ENCODE results near the gene RFX3. TPM values are rescaled to one million over a fixed set of nuclear protein-coding genes. Genes with fewer than 3 reads are reported as not detected.

The RFX3 gene
- total RNA-seq, 2 donors from 2014 or later: 10.9 to 15.5 TPM

DNA sequence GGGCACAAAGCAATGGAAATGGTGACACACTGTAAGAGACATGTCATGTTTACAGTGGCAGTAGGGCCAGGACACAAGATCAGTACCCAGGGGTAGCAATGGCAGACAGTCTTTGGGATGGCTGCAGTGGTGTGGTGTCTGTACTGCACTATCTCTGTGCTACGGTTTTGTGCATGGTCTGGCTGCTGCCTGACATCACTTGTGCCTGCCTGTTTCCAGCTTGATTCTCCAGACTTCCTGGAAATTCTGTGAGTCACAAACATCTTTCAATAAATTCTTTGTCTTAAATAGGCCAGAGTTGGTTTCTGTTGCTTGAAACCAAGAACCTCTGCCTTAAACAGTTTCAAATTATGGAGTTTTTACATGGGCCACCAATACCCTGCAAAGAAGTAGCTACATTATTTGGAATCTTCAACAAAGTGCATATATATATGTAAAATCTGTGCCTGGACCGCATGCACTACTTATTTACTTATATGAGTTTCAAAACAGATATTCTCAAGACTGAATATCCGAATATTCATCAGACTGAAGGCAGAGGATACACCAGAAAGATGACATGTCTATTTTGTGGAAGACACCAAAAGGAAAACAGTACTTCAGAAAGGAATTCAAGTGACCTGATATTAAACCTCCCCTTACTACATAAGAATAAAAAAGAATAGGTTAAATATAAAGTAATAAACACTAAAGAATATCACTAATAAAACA lies 188.1 kb downstream of the RFX3 start:
- 79% methylated on average over 3 of the region's 3 CpGs for WGBS
- Histone ChIP-seq H3K4me1 (replicated peaks) (no peaks in the 10 kb centered on the region), H3K36me3 (no peaks in the 10 kb centered on the region), H3K27me3 (replicated peaks; ENCODE audit: insufficient read depth) (no peaks in the 10 kb centered on the region), H3K9me3 (no peaks in the 10 kb centered on the region), H3K27ac (no peak overlapping the region), H3K4me3 (no peak overlapping the region)
- intact Hi-C loops (cut with DNase I): no loop called here
- no peak for DNase-seq (ENCODE audit: low spot score)
- TF ChIP-seq POLR2A (IDR thresholded peaks at IDR 0.05): no peak
- TF ChIP-seq, protein P1, sequence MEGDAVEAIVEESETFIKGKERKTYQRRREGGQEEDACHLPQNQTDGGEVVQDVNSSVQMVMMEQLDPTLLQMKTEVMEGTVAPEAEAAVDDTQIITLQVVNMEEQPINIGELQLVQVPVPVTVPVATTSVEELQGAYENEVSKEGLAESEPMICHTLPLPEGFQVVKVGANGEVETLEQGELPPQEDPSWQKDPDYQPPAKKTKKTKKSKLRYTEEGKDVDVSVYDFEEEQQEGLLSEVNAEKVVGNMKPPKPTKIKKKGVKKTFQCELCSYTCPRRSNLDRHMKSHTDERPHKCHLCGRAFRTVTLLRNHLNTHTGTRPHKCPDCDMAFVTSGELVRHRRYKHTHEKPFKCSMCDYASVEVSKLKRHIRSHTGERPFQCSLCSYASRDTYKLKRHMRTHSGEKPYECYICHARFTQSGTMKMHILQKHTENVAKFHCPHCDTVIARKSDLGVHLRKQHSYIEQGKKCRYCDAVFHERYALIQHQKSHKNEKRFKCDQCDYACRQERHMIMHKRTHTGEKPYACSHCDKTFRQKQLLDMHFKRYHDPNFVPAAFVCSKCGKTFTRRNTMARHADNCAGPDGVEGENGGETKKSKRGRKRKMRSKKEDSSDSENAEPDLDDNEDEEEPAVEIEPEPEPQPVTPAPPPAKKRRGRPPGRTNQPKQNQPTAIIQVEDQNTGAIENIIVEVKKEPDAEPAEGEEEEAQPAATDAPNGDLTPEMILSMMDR (IDR thresholded peaks at IDR 0.05): no peak
- TF ChIP-seq POLR2AphosphoS5 (IDR thresholded peaks at IDR 0.05): no peak

DNA sequence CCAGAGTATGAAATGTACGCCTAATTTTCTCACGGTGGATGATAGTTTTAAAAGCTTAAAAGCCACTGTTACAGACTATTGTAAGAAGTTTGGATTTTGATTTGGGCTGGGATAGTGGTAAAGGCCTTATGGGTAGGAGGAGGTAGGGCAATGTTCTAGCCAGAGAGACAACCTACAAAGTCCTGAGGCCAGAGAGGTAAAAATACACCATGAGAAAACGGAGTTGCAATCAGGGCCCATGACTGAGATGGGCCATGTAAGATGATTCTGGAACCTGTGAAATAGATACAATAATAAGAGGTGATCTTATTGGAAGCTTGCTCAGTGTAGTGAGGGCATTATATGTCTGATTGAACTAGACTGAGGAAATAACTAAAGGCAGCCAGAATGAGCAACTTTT lies 188.8 kb downstream of the RFX3 start:
- no peak for DNase-seq (ENCODE audit: low spot score)
- H3K4me1 ChIP-seq (replicated peaks): no peaks in the 10 kb centered on the region
- intact Hi-C loops (cut with DNase I): no loop called here
- H3K36me3 ChIP-seq: no peaks in the 10 kb centered on the region
- no peak overlapping the region for H3K27ac ChIP-seq
- no peaks in the 10 kb centered on the region for H3K27me3 ChIP-seq (replicated peaks; ENCODE audit: insufficient read depth)
- no peak overlapping the region for H3K4me3 ChIP-seq
- no peaks in the 10 kb centered on the region for H3K9me3 ChIP-seq
- TF ChIP-seq, protein P1 (IDR thresholded peaks at IDR 0.05): no peak
- TF ChIP-seq POLR2AphosphoS5 (IDR thresholded peaks at IDR 0.05) (no peak), POLR2A (IDR thresholded peaks at IDR 0.05) (no peak)
- WGBS: 92% methylated on average over 3 of the region's 3 CpGs

DNA sequence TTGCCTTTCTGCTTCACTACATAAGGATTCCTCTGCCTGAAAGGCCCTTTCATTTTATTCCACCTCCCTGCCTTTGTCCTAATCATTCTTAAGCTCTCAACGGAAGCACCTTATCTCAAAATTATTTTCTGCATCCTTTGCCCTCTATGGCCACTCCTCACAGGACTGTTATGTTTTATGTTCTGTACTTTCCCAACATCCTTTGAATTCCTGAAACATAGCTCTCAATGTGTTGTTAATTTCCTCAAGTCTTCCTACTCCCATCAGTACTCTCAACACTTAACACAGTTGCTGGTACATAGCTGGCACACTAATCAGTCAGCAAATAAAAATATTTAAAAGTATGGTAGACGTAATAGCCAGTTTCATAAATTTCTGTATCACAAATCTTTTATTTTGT lies 193.0 kb downstream of the RFX3 start:
- DNase-seq (ENCODE audit: low spot score): no peak
- TF ChIP-seq POLR2A (IDR thresholded peaks at IDR 0.05) (no peak), POLR2AphosphoS5 (IDR thresholded peaks at IDR 0.05) (no peak)
- TF ChIP-seq, protein P1 (IDR thresholded peaks at IDR 0.05): no peak
- 89% methylated on average over 2 of the region's 2 CpGs for WGBS
- Histone ChIP-seq H3K36me3 (no peaks in the 10 kb centered on the region), H3K9me3 (no peaks in the 10 kb centered on the region), H3K27ac (no peak overlapping the region), H3K4me3 (no peak overlapping the region), H3K27me3 (replicated peaks; ENCODE audit: insufficient read depth) (no peaks in the 10 kb centered on the region), H3K4me1 (replicated peaks) (no peaks in the 10 kb centered on the region)
- intact Hi-C loops (cut with DNase I): no loop called here

DNA sequence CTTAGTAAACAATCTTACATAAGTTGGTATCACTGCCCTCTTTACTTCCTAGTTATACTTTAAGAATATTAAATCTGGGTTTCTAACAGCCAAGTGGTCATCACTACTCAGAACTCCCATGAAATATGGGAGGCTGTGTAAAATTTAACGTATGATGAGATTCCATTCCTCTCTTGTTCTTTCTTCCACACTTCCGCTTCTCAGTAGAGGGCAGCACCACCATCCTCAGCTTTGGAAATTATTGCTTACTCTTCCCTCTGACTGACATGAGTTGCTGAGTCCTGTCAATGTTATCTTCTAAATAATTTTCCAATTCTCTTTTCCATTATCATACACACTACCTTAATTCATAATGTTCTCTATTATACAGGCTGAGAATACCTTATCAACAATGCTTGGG lies 194.0 kb downstream of the RFX3 start:
- TF ChIP-seq POLR2AphosphoS5 (IDR thresholded peaks at IDR 0.05) (no peak), POLR2A (IDR thresholded peaks at IDR 0.05) (no peak)
- TF ChIP-seq, protein P1 (IDR thresholded peaks at IDR 0.05): no peak
- intact Hi-C loops (cut with DNase I): no loop called here
- 75% methylated on average over 2 of the region's 2 CpGs for WGBS
- no peak for DNase-seq (ENCODE audit: low spot score)
- no peak overlapping the region for H3K4me3 ChIP-seq
- H3K36me3 ChIP-seq: no peaks in the 10 kb centered on the region
- H3K27ac ChIP-seq: no peak overlapping the region
- no peaks in the 10 kb centered on the region for H3K27me3 ChIP-seq (replicated peaks; ENCODE audit: insufficient read depth)
- no peaks in the 10 kb centered on the region for H3K9me3 ChIP-seq
- no peaks in the 10 kb centered on the region for H3K4me1 ChIP-seq (replicated peaks)

DNA sequence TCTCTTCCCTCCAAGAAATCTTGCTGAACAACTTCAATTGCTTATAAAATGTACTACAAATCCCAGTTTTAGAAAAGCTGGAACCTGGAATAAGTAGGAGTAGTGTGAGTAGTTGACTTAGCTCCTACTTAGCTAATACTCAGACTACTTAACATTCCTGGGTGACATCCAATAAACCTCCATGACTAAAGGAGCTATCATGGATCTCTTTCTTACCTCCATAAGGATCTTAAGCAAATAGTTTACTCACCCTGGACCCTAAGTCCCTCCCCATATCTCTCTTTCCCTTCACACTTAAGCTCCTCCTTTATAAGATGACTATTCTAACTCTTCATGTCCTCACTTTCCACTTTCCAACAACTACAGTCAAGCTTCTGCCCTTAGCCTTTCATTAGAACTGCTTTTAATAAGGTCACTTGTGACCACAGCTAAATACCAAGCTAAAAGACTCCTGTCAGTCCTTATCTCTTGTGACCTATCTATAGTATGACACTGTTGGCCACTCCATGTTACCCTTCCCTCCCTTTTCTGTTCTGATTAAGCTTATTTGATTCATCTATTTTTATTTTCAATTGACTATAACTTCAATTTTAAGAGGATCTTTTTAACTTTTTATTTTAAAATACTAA lies 194.9 kb downstream of the RFX3 start:
- TF ChIP-seq POLR2A (IDR thresholded peaks at IDR 0.05) (no peak), POLR2AphosphoS5 (IDR thresholded peaks at IDR 0.05) (no peak)
- TF ChIP-seq, protein P1 (IDR thresholded peaks at IDR 0.05): no peak
- H3K9me3 ChIP-seq: no peaks in the 10 kb centered on the region
- DNase-seq (ENCODE audit: low spot score): no peak
- H3K4me3 ChIP-seq: no peak overlapping the region
- H3K27me3 ChIP-seq (replicated peaks; ENCODE audit: insufficient read depth): no peaks in the 10 kb centered on the region
- intact Hi-C loops (cut with DNase I): no loop called here
- no peaks in the 10 kb centered on the region for H3K4me1 ChIP-seq (replicated peaks)
- no peak overlapping the region for H3K27ac ChIP-seq
- H3K36me3 ChIP-seq: no peaks in the 10 kb centered on the region
